GM18951 (cell line): ENCODE measurements around the gene CRTC1.
"Not testable (repeated sequence)": the region's sequence is repeated elsewhere in the genome, so short reads cannot be mapped to it uniquely, and the experiment has no call there.

Experiments used
- POLR2A ChIP-seq: IDR thresholded peaks from 4 replicates; pipeline ENCODE4 v1.6.1; 2011; ENCODE audit warnings: mild to moderate bottlenecking; ENCODE audit not compliant: insufficient read length, insufficient read depth; ENCODE audit errors: extremely low read depth
- in situ Hi-C: fragments of 300-500 bp; cut with MboI; formaldehyde crosslinking; loops from one replicate; pipeline ENCODE4 v1.12.0; 2022; ENCODE audit warnings: low sequenced_read_pairs, mixed read lengths, inconsistent platforms; ENCODE audit not compliant: unreplicated experiment

The CRTC1 gene

GRCh38 chr19:18798384-18799352, 115.2 kb downstream of the CRTC1 start:
- in situ Hi-C loops: no loop called here
- no peak for TF ChIP-seq POLR2A

- in situ Hi-C loops: no loop called here
- TF ChIP-seq POLR2A: no peak
These were observed 116.0 kb downstream of the CRTC1 start for GRCh38 chr19:18799389-18799970.

- in situ Hi-C loops: no loop called here
- TF ChIP-seq POLR2A: no peak
These were observed 116.6 kb downstream of the CRTC1 start for GRCh38 chr19:18800079-18800478.

GRCh38 chr19:18800636-18801035, 117.2 kb downstream of the CRTC1 start:
- no peak for TF ChIP-seq POLR2A
- in situ Hi-C loops: no loop called here

GRCh38 chr19:18802354-18802753, 118.9 kb downstream of the CRTC1 start:
- no peak for TF ChIP-seq POLR2A
- in situ Hi-C loops: no loop called here

- TF ChIP-seq POLR2A: no peak
- in situ Hi-C loops: no loop called here
These were observed 120.2 kb downstream of the CRTC1 start for GRCh38 chr19:18803550-18804138.

- in situ Hi-C loops: no loop called here
- TF ChIP-seq POLR2A: no peak
These were observed 120.7 kb downstream of the CRTC1 start for GRCh38 chr19:18804139-18804601.

GRCh38 chr19:18804643-18805042, 121.2 kb downstream of the CRTC1 start:
- no peak for TF ChIP-seq POLR2A
- in situ Hi-C loops: no loop called here

- no peak for TF ChIP-seq POLR2A
- in situ Hi-C loops: no loop called here
These were observed 124.4 kb downstream of the CRTC1 start for GRCh38 chr19:18807861-18808331.

- in situ Hi-C loops: no loop called here
- TF ChIP-seq POLR2A: no peak
These were observed 125.8 kb downstream of the CRTC1 start for GRCh38 chr19:18809149-18809868.

GRCh38 chr19:18811638-18812037, 128.2 kb downstream of the CRTC1 start:
- in situ Hi-C loops: not testable (repeated sequence)

GRCh38 chr19:18814063-18814462, 130.6 kb downstream of the CRTC1 start:
- no peak for TF ChIP-seq POLR2A
- in situ Hi-C loops: no loop called here

- in situ Hi-C loops: no loop called here
- no peak for TF ChIP-seq POLR2A
These were observed 132.2 kb downstream of the CRTC1 start for GRCh38 chr19:18815673-18816072.

GRCh38 chr19:18816645-18817044, 133.2 kb downstream of the CRTC1 start:
- in situ Hi-C loops: not testable (repeated sequence)
